Adrenal gland (tissue), 5 donors: ENCODE measurements around the gene TLX2.

ENCODE experiments used
- POLR2A ChIP-seq, 2 donors: fragments of 450-650 bp; IDR thresholded peaks; one replicate each; pipeline ENCODE4 v1.6.1; 2017; ENCODE audit warnings: antibody characterized with exemption in 2 of 2, mild to moderate bottlenecking in 2 of 2, moderate library complexity in 1 of 2
- TF ChIP-seq, protein P1 (sequence below), 6 experiments: fragments of 450-650 bp in 4 of 6; fragments of 200-600 bp in 2 of 6; sonication (generic) in 1 of 6; IDR thresholded peaks; 1 replicate in 5 of 6; 2 replicates in 1 of 6; pipeline versions ENCODE4 v1.5.1 to v1.8.0; 2016 to 2021; ENCODE audit warnings: antibody characterized with exemption in 6 of 6, mild to moderate bottlenecking in 2 of 6, moderate library complexity in 1 of 6
- donor health status: DM: no; HTN: no; CAD: no.

DNA sequence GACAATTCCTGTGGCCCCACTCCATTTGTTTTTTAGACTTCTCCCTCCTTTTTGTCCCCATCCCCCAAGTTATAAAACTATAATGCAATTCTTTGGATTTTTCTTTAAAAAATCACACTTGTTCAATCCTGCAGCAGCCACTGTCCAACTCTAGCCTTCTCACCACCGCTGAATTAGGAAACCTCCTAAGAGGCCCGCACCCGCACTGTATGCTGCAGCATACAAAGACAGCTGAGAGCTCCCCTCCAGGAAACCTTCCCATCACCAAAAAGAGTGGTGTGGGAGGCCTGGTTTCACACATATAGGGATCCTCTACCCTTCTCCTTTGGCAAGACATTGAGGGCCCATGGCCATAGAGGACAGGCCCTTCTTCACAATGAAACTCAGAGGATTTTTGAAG, 9.7 kb upstream of the TLX2 start:
- TF ChIP-seq, protein P1, sequence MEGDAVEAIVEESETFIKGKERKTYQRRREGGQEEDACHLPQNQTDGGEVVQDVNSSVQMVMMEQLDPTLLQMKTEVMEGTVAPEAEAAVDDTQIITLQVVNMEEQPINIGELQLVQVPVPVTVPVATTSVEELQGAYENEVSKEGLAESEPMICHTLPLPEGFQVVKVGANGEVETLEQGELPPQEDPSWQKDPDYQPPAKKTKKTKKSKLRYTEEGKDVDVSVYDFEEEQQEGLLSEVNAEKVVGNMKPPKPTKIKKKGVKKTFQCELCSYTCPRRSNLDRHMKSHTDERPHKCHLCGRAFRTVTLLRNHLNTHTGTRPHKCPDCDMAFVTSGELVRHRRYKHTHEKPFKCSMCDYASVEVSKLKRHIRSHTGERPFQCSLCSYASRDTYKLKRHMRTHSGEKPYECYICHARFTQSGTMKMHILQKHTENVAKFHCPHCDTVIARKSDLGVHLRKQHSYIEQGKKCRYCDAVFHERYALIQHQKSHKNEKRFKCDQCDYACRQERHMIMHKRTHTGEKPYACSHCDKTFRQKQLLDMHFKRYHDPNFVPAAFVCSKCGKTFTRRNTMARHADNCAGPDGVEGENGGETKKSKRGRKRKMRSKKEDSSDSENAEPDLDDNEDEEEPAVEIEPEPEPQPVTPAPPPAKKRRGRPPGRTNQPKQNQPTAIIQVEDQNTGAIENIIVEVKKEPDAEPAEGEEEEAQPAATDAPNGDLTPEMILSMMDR (IDR thresholded peaks at IDR 0.05): no peak
- TF ChIP-seq POLR2A (IDR thresholded peaks at IDR 0.05): no peak
